GM12878 (cell line): Measurements from ENCODE around the gene SCGB3A2. TPM values are rescaled to one million over a fixed set of nuclear protein-coding genes. Genes with fewer than 3 reads are reported as not detected.

Experiments
- ATAC-seq: fragments of 200-7000 bp; cut with Tn5 transposase; 3 replicates; pipeline ENCODE4 v1.9.1; 2020; ENCODE audit warnings: mild to moderate bottlenecking, moderate library complexity
- BruUV-seq: library from RNA; stranded (reverse); fragments of 400-500 nt; replicated peaks from 2 replicates; lab custom pipeline; 2021; lab: Mats Ljungman, UMichigan
- CTCF ChIA-PET: fragments of 300-600 bp; sonication (Branson Sonifier 250); formaldehyde crosslinking; extraction: SDS; loops from one replicate; lab custom pipeline; 2021; ENCODE audit warnings: inconsistent platforms; lab: Yijun Ruan, JAX
- POLR2A ChIA-PET: fragments of 350-600 bp; formaldehyde crosslinking; extraction: SDS; loops from one replicate; lab custom pipeline; 2021; ENCODE audit warnings: inconsistent platforms; lab: Charles Lee
- RAD21 ChIA-PET: fragments of 300-600 bp; sonication (Branson Sonifier 250); formaldehyde crosslinking; loops from one replicate; lab custom pipeline; 2023; ENCODE audit warnings: antibody characterized with exemption; ENCODE audit not compliant: unreplicated experiment; lab: Charles Lee
- SMC1A ChIA-PET: fragments of 300-600 bp; sonication (Branson Sonifier 250); formaldehyde crosslinking; loops from one replicate; lab custom pipeline; 2023; ENCODE audit not compliant: unreplicated experiment, uncharacterized antibody; lab: Charles Lee
- DNase-seq: peaks from one replicate; pipeline ENCODE4 v3.0.0-alpha.2; 2011; ENCODE audit warnings: low read depth, low spot score
- FAIRE-seq: peaks from 3 replicates; lab custom pipeline; 2011; peaks lifted over from hg19 to GRCh38; lab: Jason Lieb, UNC
- H2AFZ ChIP-seq: 2 replicates; pipeline ENCODE4 v1.6.0; 2011; ENCODE audit warnings: low read depth, low read length, control low read depth; ENCODE audit not compliant: control insufficient read depth
- H3K27ac ChIP-seq: 2 replicates; pipeline ENCODE4 v1.5.1; 2011; ENCODE audit warnings: control low read depth; ENCODE audit not compliant: control insufficient read depth, insufficient read depth
- H3K27me3 ChIP-seq, 2 experiments: replicated peaks in 1 of 2; 2 replicates each; pipeline versions ENCODE4 v1.6.0 to v1.6.1; 2011; ENCODE audit warnings: low read length in 1 of 2; ENCODE audit not compliant: control insufficient read depth in 2 of 2, insufficient read depth in 2 of 2
- H3K36me3 ChIP-seq, 2 experiments: 2 replicates each; pipeline ENCODE4 v1.5.1; 2011; ENCODE audit warnings: low read length in 1 of 2; ENCODE audit not compliant: control insufficient read depth in 2 of 2, insufficient read depth in 2 of 2
- H3K4me1 ChIP-seq: 2 replicates; pipeline ENCODE4 v1.6.1; 2011; ENCODE audit warnings: mild to moderate bottlenecking, low read length, moderate library complexity, mixed read lengths; ENCODE audit not compliant: control insufficient read depth, insufficient read depth
- H3K4me2 ChIP-seq: 2 replicates; pipeline ENCODE4 v1.6.0; 2011; ENCODE audit warnings: control low read depth; ENCODE audit not compliant: control insufficient read depth, insufficient read depth
- H3K4me3 ChIP-seq: fragments of 200-600 bp; sonication (generic); 2 replicates; pipeline ENCODE4 v1.5.1; 2016
- H3K79me2 ChIP-seq: 2 replicates; pipeline ENCODE4 v1.6.0; 2011; ENCODE audit warnings: low read length; ENCODE audit not compliant: control insufficient read depth, insufficient read depth
- H3K9ac ChIP-seq: 2 replicates; pipeline ENCODE4 v1.8.0; 2011; ENCODE audit warnings: low read length, control low read depth, mixed read lengths; ENCODE audit not compliant: control insufficient read depth, insufficient read depth
- H3K9me3 ChIP-seq: replicated peaks from 3 replicates; pipeline ENCODE4 v1.5.1; 2011; ENCODE audit warnings: mild to moderate bottlenecking, low read length; ENCODE audit not compliant: control insufficient read depth, insufficient read depth
- H4K20me1 ChIP-seq: 2 replicates; pipeline ENCODE4 v1.6.0; 2011; ENCODE audit not compliant: control insufficient read depth, insufficient read depth
- CBX3 ChIP-seq: fragments of 200-600 bp; sonication (generic); IDR thresholded peaks from 2 replicates; pipeline ENCODE4 v1.6.1; 2016; ENCODE audit warnings: low read depth, borderline replicate concordance
- ESRRA ChIP-seq: IDR thresholded peaks from 2 replicates; pipeline ENCODE4 v1.6.1; 2012; ENCODE audit warnings: mild to moderate bottlenecking, low read length, improper control_type of control experiment
- HDAC6 ChIP-seq: fragments of 200-600 bp; sonication (generic); IDR thresholded peaks from one replicate; pipeline ENCODE4 v1.8.0; 2017; ENCODE audit warnings: antibody characterized with exemption; ENCODE audit not compliant: unreplicated experiment
- SUPT20H ChIP-seq: IDR thresholded peaks from 2 replicates; pipeline ENCODE4 v1.6.1; 2011; ENCODE audit warnings: low read depth, mild to moderate bottlenecking, low read length, moderate library complexity, borderline replicate concordance; ENCODE audit not compliant: control insufficient read depth
- WGBS: methylation state at CpG from one replicate; pipeline ENCODE4 v1.1.6; 2016; ENCODE audit warnings: low lambda C conversion rate; ENCODE audit not compliant: insufficient replicate concordance, insufficient coverage; ENCODE audit errors: missing lambda C conversion rate; 5-methylcytosine and 5-hydroxymethylcytosine counted together
- in situ Hi-C: fragments of 300-500 bp; cut with MboI; formaldehyde crosslinking; loops from 9 replicates; pipeline ENCODE4 v1.14.3; 2018; ENCODE audit warnings: mixed read lengths
- intact Hi-C: fragments of 100-400 bp; cut with micrococcal nuclease; formaldehyde crosslinking; loops from one replicate; pipeline ENCODE4 v1.14.2; 2022; ENCODE audit not compliant: unreplicated experiment
- polyA plus RNA-seq, 11 experiments: library from polyadenylated mRNA; depleted of rRNA in 4 of 11; unstranded in 6 of 11; stranded (reverse) in 5 of 11; fragments of >200 nt; fragmentation: Nextera tagmentation in 4 of 11; fragmentation: Illumina TruSeq in 1 of 11; extraction: Ambion mirVana in 4 of 11; extraction: Trizol in 1 of 11; gene quantifications; 1 replicate in 1 of 11; 2 replicates in 10 of 11; pipeline versions ENCODE4 v1.2.1 to v1.2.3, GENCODE V29; 2011 to 2016; ENCODE audit warnings: inconsistent platforms in 2 of 11, missing spikeins in 2 of 11, low read depth in 1 of 11
- total RNA-seq, 4 experiments: library from RNA; depleted of rRNA in 3 of 4; stranded (reverse); fragments of >200 nt in 3 of 4; fragmentation: Illumina TruSeq in 1 of 4; extraction: Trizol in 1 of 4; gene quantifications; 2 replicates each; pipeline versions ENCODE4 v1.2.1 to v1.2.3, GENCODE V29; 2013 to 2021
- TF ChIP-seq, protein P1 (sequence below): IDR thresholded peaks from 2 replicates; pipeline ENCODE4 v1.6.1; 2012; ENCODE audit warnings: improper control_type of control experiment, low read depth, low read length; ENCODE audit not compliant: insufficient replicate concordance

Gene SCGB3A2
- total and polyA plus RNA-seq, 10 of the 15 experiments (the other 5 are each of a cell fraction or from before 2014, with no cell fraction given) = 0.24 TPM; not detected in 9

DNA sequence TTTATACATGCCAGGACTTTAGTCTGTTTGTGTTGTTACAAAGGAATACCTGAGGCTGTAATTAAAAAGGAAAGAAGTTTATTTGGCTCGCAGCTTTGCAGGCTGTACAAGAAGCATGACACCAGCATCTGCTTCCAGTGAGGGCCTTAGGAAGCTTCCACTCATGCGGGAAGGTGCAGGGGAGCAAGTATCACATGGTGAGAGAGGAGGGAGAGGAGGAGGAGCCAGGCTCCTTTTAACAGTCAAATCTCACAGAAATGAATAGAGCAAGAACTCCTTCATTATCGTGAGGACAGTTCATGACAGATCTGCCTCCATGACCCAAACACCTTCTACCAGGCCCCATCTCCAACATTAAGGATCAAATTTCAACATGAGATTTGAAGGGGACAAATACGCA lies 46.5 kb downstream of the SCGB3A2 start:
- Histone ChIP-seq H3K4me3 (no peak overlapping the region), H3K79me2 (no peaks in the 10 kb centered on the region), H3K36me3 (no peaks in the 10 kb centered on the region), H3K9me3 (no peaks in the 10 kb centered on the region), H3K27ac (no peak overlapping the region), H2AFZ (no peak overlapping the region), H4K20me1 (no peaks in the 10 kb centered on the region), H3K4me2 (no peak overlapping the region), H3K27me3 (no peaks in the 10 kb centered on the region), H3K9ac (no peak overlapping the region), H3K4me1 (no peaks in the 10 kb centered on the region)
- WGBS = 30% methylated on average over 4 of the region's 4 CpGs
- TF ChIP-seq CBX3 (no peak), SUPT20H (no peak), HDAC6 (no peak), ESRRA (no peak)
- TF ChIP-seq, protein P1, sequence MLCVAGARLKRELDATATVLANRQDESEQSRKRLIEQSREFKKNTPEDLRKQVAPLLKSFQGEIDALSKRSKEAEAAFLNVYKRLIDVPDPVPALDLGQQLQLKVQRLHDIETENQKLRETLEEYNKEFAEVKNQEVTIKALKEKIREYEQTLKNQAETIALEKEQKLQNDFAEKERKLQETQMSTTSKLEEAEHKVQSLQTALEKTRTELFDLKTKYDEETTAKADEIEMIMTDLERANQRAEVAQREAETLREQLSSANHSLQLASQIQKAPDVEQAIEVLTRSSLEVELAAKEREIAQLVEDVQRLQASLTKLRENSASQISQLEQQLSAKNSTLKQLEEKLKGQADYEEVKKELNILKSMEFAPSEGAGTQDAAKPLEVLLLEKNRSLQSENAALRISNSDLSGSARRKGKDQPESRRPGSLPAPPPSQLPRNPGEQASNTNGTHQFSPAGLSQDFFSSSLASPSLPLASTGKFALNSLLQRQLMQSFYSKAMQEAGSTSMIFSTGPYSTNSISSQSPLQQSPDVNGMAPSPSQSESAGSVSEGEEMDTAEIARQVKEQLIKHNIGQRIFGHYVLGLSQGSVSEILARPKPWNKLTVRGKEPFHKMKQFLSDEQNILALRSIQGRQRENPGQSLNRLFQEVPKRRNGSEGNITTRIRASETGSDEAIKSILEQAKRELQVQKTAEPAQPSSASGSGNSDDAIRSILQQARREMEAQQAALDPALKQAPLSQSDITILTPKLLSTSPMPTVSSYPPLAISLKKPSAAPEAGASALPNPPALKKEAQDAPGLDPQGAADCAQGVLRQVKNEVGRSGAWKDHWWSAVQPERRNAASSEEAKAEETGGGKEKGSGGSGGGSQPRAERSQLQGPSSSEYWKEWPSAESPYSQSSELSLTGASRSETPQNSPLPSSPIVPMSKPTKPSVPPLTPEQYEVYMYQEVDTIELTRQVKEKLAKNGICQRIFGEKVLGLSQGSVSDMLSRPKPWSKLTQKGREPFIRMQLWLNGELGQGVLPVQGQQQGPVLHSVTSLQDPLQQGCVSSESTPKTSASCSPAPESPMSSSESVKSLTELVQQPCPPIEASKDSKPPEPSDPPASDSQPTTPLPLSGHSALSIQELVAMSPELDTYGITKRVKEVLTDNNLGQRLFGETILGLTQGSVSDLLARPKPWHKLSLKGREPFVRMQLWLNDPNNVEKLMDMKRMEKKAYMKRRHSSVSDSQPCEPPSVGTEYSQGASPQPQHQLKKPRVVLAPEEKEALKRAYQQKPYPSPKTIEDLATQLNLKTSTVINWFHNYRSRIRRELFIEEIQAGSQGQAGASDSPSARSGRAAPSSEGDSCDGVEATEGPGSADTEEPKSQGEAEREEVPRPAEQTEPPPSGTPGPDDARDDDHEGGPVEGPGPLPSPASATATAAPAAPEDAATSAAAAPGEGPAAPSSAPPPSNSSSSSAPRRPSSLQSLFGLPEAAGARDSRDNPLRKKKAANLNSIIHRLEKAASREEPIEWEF = no peak
- FAIRE-seq (no peak), ATAC-seq (no peak), DNase-seq (no peak)
- ChIA-PET POLR2A (no interaction called here), RAD21 (no interaction called here), CTCF (no interaction called here), SMC1A (no interaction called here)
- intact Hi-C loops (no loop called here), in situ Hi-C loops (no loop called here)
- BruUV-seq = no TSS peak
